ENCODE results near the gene CLMN.
A peak's percentile ranks its signal among the peaks of the same experiment; 100 is the strongest.

CLMN gene

GRCh38 chr14:95260537-95261361 is 59.0 kb downstream of the CLMN start:
- no peak overlapping the region for H3K27ac Mint-ChIP-seq

GRCh38 chr14:95258754-95259593 is 60.7 kb downstream of the CLMN start:
- TF ChIP-seq, protein P1, sequence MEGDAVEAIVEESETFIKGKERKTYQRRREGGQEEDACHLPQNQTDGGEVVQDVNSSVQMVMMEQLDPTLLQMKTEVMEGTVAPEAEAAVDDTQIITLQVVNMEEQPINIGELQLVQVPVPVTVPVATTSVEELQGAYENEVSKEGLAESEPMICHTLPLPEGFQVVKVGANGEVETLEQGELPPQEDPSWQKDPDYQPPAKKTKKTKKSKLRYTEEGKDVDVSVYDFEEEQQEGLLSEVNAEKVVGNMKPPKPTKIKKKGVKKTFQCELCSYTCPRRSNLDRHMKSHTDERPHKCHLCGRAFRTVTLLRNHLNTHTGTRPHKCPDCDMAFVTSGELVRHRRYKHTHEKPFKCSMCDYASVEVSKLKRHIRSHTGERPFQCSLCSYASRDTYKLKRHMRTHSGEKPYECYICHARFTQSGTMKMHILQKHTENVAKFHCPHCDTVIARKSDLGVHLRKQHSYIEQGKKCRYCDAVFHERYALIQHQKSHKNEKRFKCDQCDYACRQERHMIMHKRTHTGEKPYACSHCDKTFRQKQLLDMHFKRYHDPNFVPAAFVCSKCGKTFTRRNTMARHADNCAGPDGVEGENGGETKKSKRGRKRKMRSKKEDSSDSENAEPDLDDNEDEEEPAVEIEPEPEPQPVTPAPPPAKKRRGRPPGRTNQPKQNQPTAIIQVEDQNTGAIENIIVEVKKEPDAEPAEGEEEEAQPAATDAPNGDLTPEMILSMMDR (IDR thresholded peaks at IDR 0.05): no peak
- H3K36me3 Mint-ChIP-seq (ENCODE audit: low read depth): no peaks in the 10 kb centered on the region

More at GRCh38 chr14:95260537-95261361, 59.0 kb downstream of the CLMN start:
- H3K4me1 Mint-ChIP-seq: peaks cover 43% of the 10 kb centered on the region
- TF ChIP-seq, protein P1 (IDR thresholded peaks at IDR 0.05): no peak
- H3K36me3 Mint-ChIP-seq (ENCODE audit: low read depth): no peaks in the 10 kb centered on the region
- no peaks in the 10 kb centered on the region for H3K9me3 Mint-ChIP-seq
- no peak for DNase-seq
- no peak overlapping the region for H3K4me3 Mint-ChIP-seq
- peaks cover 6% of the 10 kb centered on the region for H3K27me3 Mint-ChIP-seq (ENCODE audit: low read depth, poor library complexity)

DNA sequence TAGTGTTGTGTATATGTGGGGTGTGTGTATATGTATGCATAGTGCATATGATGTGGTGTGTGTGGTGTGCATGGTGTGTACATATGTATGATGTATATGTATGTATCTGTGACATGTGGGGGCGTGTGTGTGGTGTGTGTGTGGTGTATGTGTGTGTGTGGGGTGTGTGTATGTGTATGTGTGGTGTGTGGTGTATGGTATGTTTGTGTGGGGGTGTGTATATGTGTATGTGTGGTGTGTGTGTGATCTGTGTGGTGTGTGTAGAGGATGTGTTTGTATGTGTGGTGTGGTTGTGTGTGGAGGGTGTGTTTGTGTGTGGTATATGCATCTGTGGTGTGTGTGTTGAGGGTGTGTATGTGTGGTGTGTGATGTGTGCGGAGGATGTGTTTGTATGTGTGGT is 61.6 kb downstream of the CLMN start:
- Mint-ChIP-seq H3K27ac (no peak overlapping the region), H3K4me3 (no peak overlapping the region), H3K27me3 (ENCODE audit: low read depth, poor library complexity) (peaks cover 6% of the 10 kb centered on the region), H3K4me1 (peaks cover 39% of the 10 kb centered on the region), H3K36me3 (ENCODE audit: low read depth) (no peaks in the 10 kb centered on the region), H3K9me3 (no peaks in the 10 kb centered on the region)
- TF ChIP-seq, protein P1 (IDR thresholded peaks at IDR 0.05): no peak
- DNase-seq: no peak

More at GRCh38 chr14:95258754-95259593, 60.7 kb downstream of the CLMN start:
- peaks cover 38% of the 10 kb centered on the region for H3K4me1 Mint-ChIP-seq
- H3K27ac Mint-ChIP-seq: no peak overlapping the region
- peaks cover 6% of the 10 kb centered on the region for H3K27me3 Mint-ChIP-seq (ENCODE audit: low read depth, poor library complexity)
- H3K9me3 Mint-ChIP-seq: no peaks in the 10 kb centered on the region
- no peak overlapping the region for H3K4me3 Mint-ChIP-seq
- no peak for DNase-seq

- H3K9me3 Mint-ChIP-seq: no peaks in the 10 kb centered on the region
- H3K27ac Mint-ChIP-seq: no peak overlapping the region
- DNase-seq: no peak
- H3K4me3 Mint-ChIP-seq: no peak overlapping the region
- TF ChIP-seq, protein P1 (IDR thresholded peaks at IDR 0.05): no peak
- no peaks in the 10 kb centered on the region for H3K36me3 Mint-ChIP-seq (ENCODE audit: low read depth)
- peaks cover 46% of the 10 kb centered on the region for H3K4me1 Mint-ChIP-seq
- H3K27me3 Mint-ChIP-seq (ENCODE audit: low read depth, poor library complexity): peaks cover 6% of the 10 kb centered on the region
These were observed 62.2 kb downstream of the CLMN start for GRCh38 chr14:95257521-95257920.

DNA sequence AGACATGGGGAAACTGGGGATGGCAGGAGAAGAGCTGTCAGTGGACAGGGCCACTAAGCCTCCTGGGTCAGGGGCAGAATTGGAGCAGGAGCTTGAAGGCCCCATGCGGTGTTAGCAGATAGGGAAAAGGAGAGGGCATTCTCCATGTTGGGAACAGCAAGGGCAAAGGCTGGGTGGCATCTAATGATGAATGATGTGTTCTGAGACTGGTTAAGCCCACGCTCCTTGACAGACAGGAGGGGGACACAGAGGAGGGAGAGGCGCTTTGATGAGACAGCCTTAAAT is 63.0 kb downstream of the CLMN start:
- Mint-ChIP-seq H3K36me3 (ENCODE audit: low read depth) (no peaks in the 10 kb centered on the region), H3K27me3 (ENCODE audit: low read depth, poor library complexity) (peaks cover 6% of the 10 kb centered on the region), H3K9me3 (no peaks in the 10 kb centered on the region), H3K4me3 (peak overlapping the region; percentile 39), H3K4me1 (peaks cover 49% of the 10 kb centered on the region), H3K27ac (peak overlapping the region; percentile 94)
- no peak for DNase-seq
- TF ChIP-seq, protein P1 (IDR thresholded peaks at IDR 0.05): no peak

Measured in nephron progenitor cell (in vitro differentiated cells).